GM12878 (cell line): ENCODE data around the gene GPATCH2L. TPM values are rescaled to one million over a fixed set of nuclear protein-coding genes. Genes with fewer than 3 reads are reported as not detected.

Source experiments
- ATAC-seq: fragments of 200-7000 bp; cut with Tn5 transposase; 3 replicates; pipeline ENCODE4 v1.9.1; 2020; ENCODE audit warnings: mild to moderate bottlenecking, moderate library complexity
- BruUV-seq: library from RNA; stranded (reverse); fragments of 400-500 nt; replicated peaks from 2 replicates; lab custom pipeline; 2021; lab: Mats Ljungman, UMichigan
- CTCF ChIA-PET: fragments of 300-600 bp; sonication (Branson Sonifier 250); formaldehyde crosslinking; extraction: SDS; loops from one replicate; lab custom pipeline; 2021; ENCODE audit warnings: inconsistent platforms; lab: Yijun Ruan, JAX
- POLR2A ChIA-PET: fragments of 350-600 bp; formaldehyde crosslinking; extraction: SDS; loops from one replicate; lab custom pipeline; 2021; ENCODE audit warnings: inconsistent platforms; lab: Charles Lee
- RAD21 ChIA-PET: fragments of 300-600 bp; sonication (Branson Sonifier 250); formaldehyde crosslinking; loops from one replicate; lab custom pipeline; 2023; ENCODE audit warnings: antibody characterized with exemption; ENCODE audit not compliant: unreplicated experiment; lab: Charles Lee
- SMC1A ChIA-PET: fragments of 300-600 bp; sonication (Branson Sonifier 250); formaldehyde crosslinking; loops from one replicate; lab custom pipeline; 2023; ENCODE audit not compliant: unreplicated experiment, uncharacterized antibody; lab: Charles Lee
- DNase-seq: peaks from one replicate; pipeline ENCODE4 v3.0.0-alpha.2; 2011; ENCODE audit warnings: low read depth, low spot score
- FAIRE-seq: peaks from 3 replicates; lab custom pipeline; 2011; peaks lifted over from hg19 to GRCh38; lab: Jason Lieb, UNC
- H2AFZ ChIP-seq: 2 replicates; pipeline ENCODE4 v1.6.0; 2011; ENCODE audit warnings: low read depth, low read length, control low read depth; ENCODE audit not compliant: control insufficient read depth
- H3K27ac ChIP-seq: 2 replicates; pipeline ENCODE4 v1.5.1; 2011; ENCODE audit warnings: control low read depth; ENCODE audit not compliant: control insufficient read depth, insufficient read depth
- H3K27me3 ChIP-seq, 2 experiments: replicated peaks in 1 of 2; 2 replicates each; pipeline versions ENCODE4 v1.6.0 to v1.6.1; 2011; ENCODE audit warnings: low read length in 1 of 2; ENCODE audit not compliant: control insufficient read depth in 2 of 2, insufficient read depth in 2 of 2
- H3K36me3 ChIP-seq, 2 experiments: 2 replicates each; pipeline ENCODE4 v1.5.1; 2011; ENCODE audit warnings: low read length in 1 of 2; ENCODE audit not compliant: control insufficient read depth in 2 of 2, insufficient read depth in 2 of 2
- H3K4me1 ChIP-seq: 2 replicates; pipeline ENCODE4 v1.6.1; 2011; ENCODE audit warnings: mild to moderate bottlenecking, low read length, moderate library complexity, mixed read lengths; ENCODE audit not compliant: control insufficient read depth, insufficient read depth
- H3K4me2 ChIP-seq: 2 replicates; pipeline ENCODE4 v1.6.0; 2011; ENCODE audit warnings: control low read depth; ENCODE audit not compliant: control insufficient read depth, insufficient read depth
- H3K4me3 ChIP-seq: fragments of 200-600 bp; sonication (generic); 2 replicates; pipeline ENCODE4 v1.5.1; 2016
- H3K79me2 ChIP-seq: 2 replicates; pipeline ENCODE4 v1.6.0; 2011; ENCODE audit warnings: low read length; ENCODE audit not compliant: control insufficient read depth, insufficient read depth
- H3K9ac ChIP-seq: 2 replicates; pipeline ENCODE4 v1.8.0; 2011; ENCODE audit warnings: low read length, control low read depth, mixed read lengths; ENCODE audit not compliant: control insufficient read depth, insufficient read depth
- H3K9me3 ChIP-seq: replicated peaks from 3 replicates; pipeline ENCODE4 v1.5.1; 2011; ENCODE audit warnings: mild to moderate bottlenecking, low read length; ENCODE audit not compliant: control insufficient read depth, insufficient read depth
- H4K20me1 ChIP-seq: 2 replicates; pipeline ENCODE4 v1.6.0; 2011; ENCODE audit not compliant: control insufficient read depth, insufficient read depth
- E2F8 ChIP-seq: fragments of 450-650 bp; IDR thresholded peaks from 2 replicates; pipeline ENCODE4 v1.6.1; 2018; ENCODE audit warnings: mild to moderate bottlenecking, low read depth, moderate library complexity; ENCODE audit not compliant: partially characterized antibody
- HDGF ChIP-seq: fragments of 450-650 bp; IDR thresholded peaks from 2 replicates; pipeline ENCODE4 v1.6.1; 2016; ENCODE audit warnings: antibody characterized with exemption
- POLR2A ChIP-seq: IDR thresholded peaks from 2 replicates; pipeline ENCODE4 v1.6.1; 2011; ENCODE audit warnings: low read depth, mild to moderate bottlenecking, low read length
- RAD51 ChIP-seq: fragments of 450-650 bp; IDR thresholded peaks from 2 replicates; pipeline ENCODE4 v1.6.1; 2016; ENCODE audit warnings: moderate library complexity, mild to moderate bottlenecking, inconsistent platforms
- SIN3A ChIP-seq: IDR thresholded peaks from 2 replicates; pipeline ENCODE4 v1.6.1; 2012; ENCODE audit warnings: low read depth, low read length, improper control_type of control experiment
- SIX5 ChIP-seq: IDR thresholded peaks from 2 replicates; pipeline ENCODE4 v1.6.1; 2011; ENCODE audit warnings: mild to moderate bottlenecking, low read depth, low read length, moderate library complexity; ENCODE audit not compliant: severe bottlenecking
- SMC3 ChIP-seq: IDR thresholded peaks from 2 replicates; pipeline ENCODE4 v1.6.1; 2011; ENCODE audit warnings: low read length, improper control_type of control experiment, borderline replicate concordance
- STAT3 ChIP-seq: IDR thresholded peaks from 2 replicates; pipeline ENCODE4 v1.6.1; 2011; ENCODE audit warnings: low read depth, low read length, improper control_type of control experiment
- ZBTB33 ChIP-seq: fragments of 450-650 bp; IDR thresholded peaks from 2 replicates; pipeline ENCODE4 v1.6.1; 2017; ENCODE audit warnings: mild to moderate bottlenecking
- ZBTB40 ChIP-seq: fragments of 450-650 bp; IDR thresholded peaks from 2 replicates; pipeline ENCODE4 v1.6.1; 2016; ENCODE audit warnings: mild to moderate bottlenecking, moderate library complexity, borderline replicate concordance
- ZNF207 ChIP-seq: fragments of 450-650 bp; IDR thresholded peaks from 2 replicates; pipeline ENCODE4 v1.6.1; 2014; ENCODE audit warnings: antibody characterized with exemption, mild to moderate bottlenecking, borderline replicate concordance
- ZNF384 ChIP-seq: IDR thresholded peaks from 2 replicates; pipeline ENCODE4 v1.6.1; 2012; ENCODE audit warnings: low read depth, mild to moderate bottlenecking, low read length, improper control_type of control experiment, borderline replicate concordance
- WGBS: methylation state at CpG from one replicate; pipeline ENCODE4 v1.1.6; 2016; ENCODE audit warnings: low lambda C conversion rate; ENCODE audit not compliant: insufficient replicate concordance, insufficient coverage; ENCODE audit errors: missing lambda C conversion rate; 5-methylcytosine and 5-hydroxymethylcytosine counted together
- in situ Hi-C: fragments of 300-500 bp; cut with MboI; formaldehyde crosslinking; loops from 9 replicates; pipeline ENCODE4 v1.14.3; 2018; ENCODE audit warnings: mixed read lengths
- intact Hi-C: fragments of 100-400 bp; cut with micrococcal nuclease; formaldehyde crosslinking; loops from one replicate; pipeline ENCODE4 v1.14.2; 2022; ENCODE audit not compliant: unreplicated experiment
- polyA plus RNA-seq, 11 experiments: library from polyadenylated mRNA; depleted of rRNA in 4 of 11; unstranded in 6 of 11; stranded (reverse) in 5 of 11; fragments of >200 nt; fragmentation: Nextera tagmentation in 4 of 11; fragmentation: Illumina TruSeq in 1 of 11; extraction: Ambion mirVana in 4 of 11; extraction: Trizol in 1 of 11; gene quantifications; 1 replicate in 1 of 11; 2 replicates in 10 of 11; pipeline versions ENCODE4 v1.2.1 to v1.2.3, GENCODE V29; 2011 to 2016; ENCODE audit warnings: inconsistent platforms in 2 of 11, missing spikeins in 2 of 11, low read depth in 1 of 11
- total RNA-seq, 4 experiments: library from RNA; depleted of rRNA in 3 of 4; stranded (reverse); fragments of >200 nt in 3 of 4; fragmentation: Illumina TruSeq in 1 of 4; extraction: Trizol in 1 of 4; gene quantifications; 2 replicates each; pipeline versions ENCODE4 v1.2.1 to v1.2.3, GENCODE V29; 2013 to 2021

The GPATCH2L gene
- total and polyA plus RNA-seq, 10 of the 15 experiments (the other 5 are each of a cell fraction or from before 2014, with no cell fraction given) = 9.1 to 50.9 (median 24.4) TPM

- TF ChIP-seq ZBTB40 (peak; percentile 55), ZBTB33 (peak; percentile 48; the same call in 1 of the 2 replicates)
Measured at GRCh38 chr14:76154539-76155126, 2.9 kb downstream of the GPATCH2L start (continued).

- ChIA-PET POLR2A (no interaction called here), RAD21 (interaction anchor here (3.1 kb wide), 1 partner anchor 41 kb away, joined by 12 read pairs; no protein-coding TSS in a partner anchor), SMC1A (interaction anchor here (2.6 to 4.7 kb wide), 6 partner anchors 8 to 30 kb away, joined by 12 to 31 read pairs (median 18); no protein-coding TSS in a partner anchor), CTCF (interaction anchor here (1.2 to 2.9 kb wide), 4 partner anchors 11 to 455 kb away, joined by 3 to 13 read pairs (median 6); partner anchors contain the start of gene GPATCH2L)
- no peak for DNase-seq
- Histone ChIP-seq H3K27me3 (no peaks in the 10 kb centered on the region), H3K9ac (no peak overlapping the region), H3K79me2 (peaks cover 72% of the 10 kb centered on the region), H3K27ac (no peak overlapping the region), H3K4me1 (no peaks in the 10 kb centered on the region; the same call in none of the 2 replicates), H3K4me3 (no peak overlapping the region), H2AFZ (no peak overlapping the region), H3K36me3 (peaks cover 9 to 32% of the 10 kb centered on the region in 2 experiments), H4K20me1 (no peaks in the 10 kb centered on the region), H3K9me3 (peaks cover 3% of the 10 kb centered on the region; the same call in 1 of the 3 replicates), H3K4me2 (no peak overlapping the region)
- no TSS peak for BruUV-seq
- in situ Hi-C loops = no loop called here
- no peak for FAIRE-seq
- WGBS = 81% methylated on average over 8 of the region's 8 CpGs
- peak; percentile 35 for ATAC-seq
- intact Hi-C loops = no loop called here
- TF ChIP-seq SIX5 (no peak), RAD51 (0 out of 2 replicates have a peak, but pooled peaks have one; percentile 38), E2F8 (no peak), POLR2A (no peak), SMC3 (no peak), ZNF207 (no peak), HDGF (no peak), SIN3A (no peak), STAT3 (no peak), ZNF384 (no peak)
Measured at GRCh38 chr14:76163668-76164363, 12.1 kb downstream of the GPATCH2L start.
